ENCODE data around the gene ERMP1. TPM values are rescaled to one million over a fixed set of nuclear protein-coding genes. Genes with fewer than 3 reads are reported as not detected.

The ERMP1 gene
- polyA plus RNA-seq, 1 of the 3 experiments (the other 2 are of a cell fraction) = 5.9 TPM

GRCh38 chr9:5767968-5768932, 64.7 kb downstream of the ERMP1 start:
- H3K9ac ChIP-seq = no peak overlapping the region
- no peaks in the 10 kb centered on the region for H3K9me2 ChIP-seq
- ChIA-PET CTCF (no interaction called here), POLR2A (no interaction called here)
- DNase-seq = no peak
- H3K4me1 ChIP-seq (ENCODE audit: control insufficient read depth in 1 of 2, insufficient read depth in 2 of 2, low read depth in 1 of 2, low read length in 1 of 2) = no peaks in the 10 kb centered on the region; a peak in 1 of 4 replicates
- H4K20me1 ChIP-seq (ENCODE audit: insufficient read depth) = no peaks in the 10 kb centered on the region
- H3K9me3 ChIP-seq = no peaks in the 10 kb centered on the region
- H3K27ac ChIP-seq (ENCODE audit: low read depth in 2 of 2, low read length in 1 of 2) = no peak overlapping the region
- no peak overlapping the region for H3K4me2 ChIP-seq
- peaks cover 9% of the 10 kb centered on the region for H3F3A ChIP-seq (replicated peaks; ENCODE audit: insufficient read depth)
- no peak overlapping the region for H3K4me3 ChIP-seq (ENCODE audit: low read depth in 2 of 2, low read length in 1 of 2)
- TF ChIP-seq NRF1 (IDR thresholded peaks at IDR 0.05; ENCODE audit: low read depth, low read length) = no peak
- no peak for TF ChIP-seq SIN3A (IDR thresholded peaks at IDR 0.05; ENCODE audit: borderline replicate concordance, low read depth, low read length)
- TF ChIP-seq MAX (IDR thresholded peaks at IDR 0.05; ENCODE audit: low read depth) = no peak
- no peak for TF ChIP-seq TCF12 (IDR thresholded peaks at IDR 0.05)
- TF ChIP-seq MXI1 (IDR thresholded peaks at IDR 0.05; ENCODE audit: low read depth, low read length) = no peak
- TF ChIP-seq SMC3 (IDR thresholded peaks at IDR 0.05; ENCODE audit: low read depth, low read length) = no peak
- TF ChIP-seq ELF1 (IDR thresholded peaks at IDR 0.05) = no peak
- TF ChIP-seq FOXM1 (IDR thresholded peaks at IDR 0.05; ENCODE audit: low read depth) = no peak
- TF ChIP-seq ZBTB33 (IDR thresholded peaks at IDR 0.05; ENCODE audit: borderline replicate concordance, low read depth) = no peak
- TF ChIP-seq GATA2 (CRISPR knock-in tag; IDR thresholded peaks at IDR 0.05) = no peak
- TF ChIP-seq EP300 (IDR thresholded peaks at IDR 0.05; ENCODE audit: borderline replicate concordance in 1 of 2, low read depth in 1 of 2, low read length in 1 of 2) = no peak
- no peak for TF ChIP-seq YY1 (IDR thresholded peaks at IDR 0.05; ENCODE audit: low read depth)
- H3K36me3 ChIP-seq (replicated peaks in 1 of 2; ENCODE audit: control insufficient read depth in 1 of 2, insufficient read depth in 2 of 2, low read length in 1 of 2) = peaks cover 82 to 91% of the 10 kb centered on the region in 2 experiments
- H3K27me3 ChIP-seq (ENCODE audit: insufficient read depth) = no peaks in the 10 kb centered on the region
- WGBS (ENCODE audit: low lambda C conversion rate) = 95% methylated on average over 5 of the region's 5 CpGs
- no peak overlapping the region for H2AFZ ChIP-seq (ENCODE audit: low read depth)
- H3K79me2 ChIP-seq (ENCODE audit: insufficient read depth) = no peaks in the 10 kb centered on the region

DNA sequence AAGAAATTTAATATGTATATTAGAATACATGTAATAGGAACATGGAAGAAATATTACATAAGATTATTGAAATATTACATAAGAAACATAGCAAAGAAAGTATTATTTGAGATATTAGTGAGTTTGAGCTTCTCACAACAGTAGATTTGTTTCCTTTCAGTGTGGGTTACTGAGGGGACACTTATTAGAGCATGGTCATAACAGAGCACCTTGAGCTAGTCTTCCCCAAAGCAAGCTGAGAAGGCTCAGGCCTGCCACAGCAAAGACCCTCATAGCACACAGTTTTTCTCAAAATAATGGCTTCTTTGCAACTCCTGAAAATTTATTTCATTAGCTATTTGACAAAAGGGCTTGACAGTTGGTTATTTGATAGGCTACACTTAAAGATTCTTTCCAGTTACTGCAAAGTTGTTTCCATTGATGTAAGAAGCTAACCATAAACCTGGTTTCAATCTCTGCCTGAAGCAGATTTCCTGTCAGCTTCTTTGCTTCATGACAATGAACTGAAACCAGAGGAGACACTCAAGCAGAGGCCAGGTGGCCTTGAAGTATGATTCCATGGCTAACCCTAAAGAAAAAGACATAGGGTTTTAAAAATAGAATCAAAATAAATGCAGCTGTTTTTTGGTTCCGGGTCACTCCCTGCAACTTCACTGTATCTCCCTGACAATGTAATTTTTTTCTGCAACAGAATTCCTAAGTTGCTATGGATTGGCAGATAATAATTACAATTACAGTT, 68.6 kb downstream of the ERMP1 start:
- no peak for DNase-seq
- Histone ChIP-seq H4K20me1 (ENCODE audit: insufficient read depth) (no peaks in the 10 kb centered on the region), H2AFZ (ENCODE audit: low read depth) (no peak overlapping the region), H3F3A (replicated peaks; ENCODE audit: insufficient read depth) (peaks cover 5% of the 10 kb centered on the region), H3K27me3 (ENCODE audit: insufficient read depth) (no peaks in the 10 kb centered on the region), H3K36me3 (replicated peaks in 1 of 2; ENCODE audit: control insufficient read depth in 1 of 2, insufficient read depth in 2 of 2, low read length in 1 of 2) (peaks cover 72 to 75% of the 10 kb centered on the region in 2 experiments), H3K79me2 (ENCODE audit: insufficient read depth) (no peaks in the 10 kb centered on the region), H3K4me2 (no peak overlapping the region), H3K9me3 (no peaks in the 10 kb centered on the region), H3K9me2 (no peaks in the 10 kb centered on the region), H3K4me3 (ENCODE audit: low read depth in 2 of 2, low read length in 1 of 2) (no peak overlapping the region), H3K9ac (no peak overlapping the region), H3K4me1 (ENCODE audit: control insufficient read depth in 1 of 2, insufficient read depth in 2 of 2, low read depth in 1 of 2, low read length in 1 of 2) (no peaks in the 10 kb centered on the region), H3K27ac (ENCODE audit: low read depth in 2 of 2, low read length in 1 of 2) (peak overlapping the region in 1 of 2 experiments; percentile 28; a peak in 1 of 4 replicates)
- ChIA-PET CTCF (interaction anchor here (1.0 to 1.6 kb wide), 2 partner anchors 16 to 35 kb away, joined by 3 to 4 read pairs; no protein-coding TSS in a partner anchor), POLR2A (no interaction called here)
- WGBS (ENCODE audit: low lambda C conversion rate) = 90% methylated on average over 1 of the region's 1 CpG
- TF ChIP-seq EP300 (IDR thresholded peaks at IDR 0.05; ENCODE audit: borderline replicate concordance in 1 of 2, low read depth in 1 of 2, low read length in 1 of 2) (no peak), NFIC (IDR thresholded peaks at IDR 0.05; ENCODE audit: borderline replicate concordance) (no peak), MXI1 (IDR thresholded peaks at IDR 0.05; ENCODE audit: low read depth, low read length) (no peak), NRF1 (IDR thresholded peaks at IDR 0.05; ENCODE audit: low read depth, low read length) (no peak), RAD21 (IDR thresholded peaks at IDR 0.05; ENCODE audit: low read length) (no peak), IRF3 (IDR thresholded peaks at IDR 0.05; ENCODE audit: low read depth, low read length) (no peak), FOXJ3 (CRISPR knock-in tag; IDR thresholded peaks at IDR 0.05) (no peak), MAX (IDR thresholded peaks at IDR 0.05; ENCODE audit: low read depth) (no peak)
- TF ChIP-seq, protein P1, sequence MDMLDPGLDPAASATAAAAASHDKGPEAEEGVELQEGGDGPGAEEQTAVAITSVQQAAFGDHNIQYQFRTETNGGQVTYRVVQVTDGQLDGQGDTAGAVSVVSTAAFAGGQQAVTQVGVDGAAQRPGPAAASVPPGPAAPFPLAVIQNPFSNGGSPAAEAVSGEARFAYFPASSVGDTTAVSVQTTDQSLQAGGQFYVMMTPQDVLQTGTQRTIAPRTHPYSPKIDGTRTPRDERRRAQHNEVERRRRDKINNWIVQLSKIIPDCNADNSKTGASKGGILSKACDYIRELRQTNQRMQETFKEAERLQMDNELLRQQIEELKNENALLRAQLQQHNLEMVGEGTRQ (IDR thresholded peaks at IDR 0.05; ENCODE audit: borderline replicate concordance, low read depth, low read length) = no peak
- TF ChIP-seq, protein P2, sequence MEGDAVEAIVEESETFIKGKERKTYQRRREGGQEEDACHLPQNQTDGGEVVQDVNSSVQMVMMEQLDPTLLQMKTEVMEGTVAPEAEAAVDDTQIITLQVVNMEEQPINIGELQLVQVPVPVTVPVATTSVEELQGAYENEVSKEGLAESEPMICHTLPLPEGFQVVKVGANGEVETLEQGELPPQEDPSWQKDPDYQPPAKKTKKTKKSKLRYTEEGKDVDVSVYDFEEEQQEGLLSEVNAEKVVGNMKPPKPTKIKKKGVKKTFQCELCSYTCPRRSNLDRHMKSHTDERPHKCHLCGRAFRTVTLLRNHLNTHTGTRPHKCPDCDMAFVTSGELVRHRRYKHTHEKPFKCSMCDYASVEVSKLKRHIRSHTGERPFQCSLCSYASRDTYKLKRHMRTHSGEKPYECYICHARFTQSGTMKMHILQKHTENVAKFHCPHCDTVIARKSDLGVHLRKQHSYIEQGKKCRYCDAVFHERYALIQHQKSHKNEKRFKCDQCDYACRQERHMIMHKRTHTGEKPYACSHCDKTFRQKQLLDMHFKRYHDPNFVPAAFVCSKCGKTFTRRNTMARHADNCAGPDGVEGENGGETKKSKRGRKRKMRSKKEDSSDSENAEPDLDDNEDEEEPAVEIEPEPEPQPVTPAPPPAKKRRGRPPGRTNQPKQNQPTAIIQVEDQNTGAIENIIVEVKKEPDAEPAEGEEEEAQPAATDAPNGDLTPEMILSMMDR (IDR thresholded peaks at IDR 0.05) = no peak
